OCI-LY1 (cell line): ENCODE results near the gene TMEM100.

ENCODE experiments used
- H2AFZ ChIP-seq: fragments of 200-600 bp; sonication (generic), shearing (Covaris generic); 2 replicates; pipeline ENCODE4 v1.6.0; 2014; ENCODE audit warnings: antibody characterized with exemption, mild to moderate bottlenecking, low read length
- H3F3A ChIP-seq: fragments of 200-600 bp; sonication (generic), shearing (Covaris generic); 2 replicates; pipeline ENCODE4 v1.6.0; 2014; ENCODE audit warnings: mild to moderate bottlenecking, antibody characterized with exemption, low read length, moderate library complexity; ENCODE audit not compliant: insufficient read depth
- H3K27ac ChIP-seq: fragments of 200-600 bp; sonication (generic); 2 replicates; pipeline ENCODE4 v1.5.1; 2014; ENCODE audit warnings: low read length, mixed run types, mild to moderate bottlenecking, low read depth; ENCODE audit not compliant: poor library complexity, severe bottlenecking
- H3K27me3 ChIP-seq: fragments of 200-600 bp; sonication (generic); 2 replicates; pipeline ENCODE4 v1.6.0; 2014; ENCODE audit warnings: antibody characterized with exemption, mild to moderate bottlenecking, low read length, moderate library complexity; ENCODE audit not compliant: insufficient read depth
- H3K36me3 ChIP-seq: fragments of 200-600 bp; sonication (generic); 2 replicates; pipeline ENCODE4 v1.6.1; 2014; ENCODE audit warnings: mild to moderate bottlenecking, antibody characterized with exemption, low read length, moderate library complexity, mixed read lengths; ENCODE audit not compliant: insufficient read depth
- H3K4me1 ChIP-seq: fragments of 200-600 bp; sonication (generic); 2 replicates; pipeline ENCODE4 v1.5.1; 2014; ENCODE audit warnings: mild to moderate bottlenecking, low read length, moderate library complexity; ENCODE audit not compliant: insufficient read depth, severe bottlenecking
- H3K4me2 ChIP-seq: fragments of 200-600 bp; sonication (generic), shearing (Covaris generic); 2 replicates; pipeline ENCODE4 v1.6.1; 2014; ENCODE audit warnings: low read length
- H3K4me3 ChIP-seq: fragments of 200-600 bp; sonication (generic); 2 replicates; pipeline ENCODE4 v1.5.1; 2014; ENCODE audit warnings: low read length, low read depth, mild to moderate bottlenecking, mixed read lengths; ENCODE audit not compliant: poor library complexity, severe bottlenecking
- H3K79me2 ChIP-seq: fragments of 200-600 bp; shearing (Covaris generic); 2 replicates; pipeline ENCODE4 v1.6.1; 2016; ENCODE audit warnings: mixed run types, low read length, mixed read lengths; ENCODE audit not compliant: insufficient read depth
- H3K9ac ChIP-seq: fragments of 200-600 bp; sonication (generic), shearing (Covaris generic); 2 replicates; pipeline ENCODE4 v1.6.1; 2014; ENCODE audit warnings: mild to moderate bottlenecking, low read length, mixed read lengths
- H3K9me2 ChIP-seq: fragments of 200-600 bp; sonication (generic), shearing (Covaris generic); 2 replicates; pipeline ENCODE4 v1.6.1; 2014; ENCODE audit warnings: low read depth, mild to moderate bottlenecking, low read length, mixed read lengths
- H3K9me3 ChIP-seq: fragments of 200-600 bp; shearing (Covaris generic); 2 replicates; pipeline ENCODE4 v1.6.1; 2014; ENCODE audit warnings: low read length, mixed read lengths
- H4K20me1 ChIP-seq: fragments of 200-600 bp; sonication (generic), shearing (Covaris generic); 2 replicates; pipeline ENCODE4 v1.6.0; 2016; ENCODE audit warnings: mild to moderate bottlenecking, low read length; ENCODE audit not compliant: insufficient read depth
- EZH2 ChIP-seq: fragments of 200-600 bp; sonication (generic), shearing (Covaris generic); IDR thresholded peaks from 2 replicates; pipeline ENCODE4 v1.8.0; 2017; ENCODE audit warnings: borderline replicate concordance, mixed run types, mild to moderate bottlenecking, antibody characterized with exemption, low read length, moderate library complexity, mixed read lengths
- TF ChIP-seq, protein P1 (sequence below): fragments of 200-600 bp; sonication (generic), shearing (Covaris generic); IDR thresholded peaks from 2 replicates; pipeline ENCODE4 v1.5.1; 2017; ENCODE audit warnings: mild to moderate bottlenecking, antibody characterized with exemption, low read length, moderate library complexity, mixed read lengths

The TMEM100 gene

DNA sequence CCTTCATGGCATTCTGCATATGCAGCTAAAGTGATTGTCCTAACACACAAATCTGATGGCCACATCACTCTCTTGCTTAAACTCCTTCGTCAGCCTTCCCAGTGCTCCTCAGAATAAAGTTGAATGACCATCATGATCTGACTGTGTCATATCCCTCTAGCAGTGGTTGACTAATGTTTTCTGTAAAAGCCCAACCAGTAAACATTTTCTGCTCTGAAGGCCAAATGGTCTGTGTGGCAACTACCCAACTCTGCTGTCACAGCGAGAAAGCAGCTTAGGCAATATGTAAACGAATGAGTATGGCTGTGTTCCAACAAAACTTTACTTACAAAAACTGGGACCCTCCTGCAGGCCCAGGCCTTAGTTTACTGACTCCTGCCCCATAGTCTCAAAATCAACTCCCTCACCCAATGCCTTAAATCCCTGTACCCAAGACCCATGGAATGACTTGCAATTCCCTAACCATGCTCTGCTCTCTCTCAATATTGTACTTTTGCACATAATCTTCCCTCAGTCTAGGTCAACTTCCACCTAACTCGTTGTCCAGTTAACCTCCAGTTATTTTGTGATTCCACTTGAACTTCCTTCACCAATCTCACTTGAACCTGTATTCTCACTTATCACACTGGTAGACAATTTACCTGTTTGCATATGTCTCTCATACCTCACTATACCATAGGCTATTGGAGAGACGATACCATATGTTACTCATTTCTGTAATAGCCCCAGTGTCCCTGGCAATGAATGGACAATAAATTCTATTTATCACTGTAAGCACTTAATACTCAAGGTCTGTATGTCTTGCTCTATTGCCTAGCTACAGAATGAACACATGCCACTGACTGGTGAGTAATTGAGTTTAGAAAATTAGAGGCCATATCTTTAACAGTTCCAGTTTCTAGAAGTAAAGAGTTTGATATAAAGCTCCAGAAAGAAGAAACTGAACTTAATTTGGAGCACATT, 29.1 kb downstream of the TMEM100 start:
- no peaks in the 10 kb centered on the region for H4K20me1 ChIP-seq
- H3K9ac ChIP-seq: no peak overlapping the region
- no peaks in the 10 kb centered on the region for H3K9me3 ChIP-seq
- H3K4me3 ChIP-seq: no peak overlapping the region
- H3K9me2 ChIP-seq: no peaks in the 10 kb centered on the region
- no peak for TF ChIP-seq EZH2
- TF ChIP-seq, protein P1, sequence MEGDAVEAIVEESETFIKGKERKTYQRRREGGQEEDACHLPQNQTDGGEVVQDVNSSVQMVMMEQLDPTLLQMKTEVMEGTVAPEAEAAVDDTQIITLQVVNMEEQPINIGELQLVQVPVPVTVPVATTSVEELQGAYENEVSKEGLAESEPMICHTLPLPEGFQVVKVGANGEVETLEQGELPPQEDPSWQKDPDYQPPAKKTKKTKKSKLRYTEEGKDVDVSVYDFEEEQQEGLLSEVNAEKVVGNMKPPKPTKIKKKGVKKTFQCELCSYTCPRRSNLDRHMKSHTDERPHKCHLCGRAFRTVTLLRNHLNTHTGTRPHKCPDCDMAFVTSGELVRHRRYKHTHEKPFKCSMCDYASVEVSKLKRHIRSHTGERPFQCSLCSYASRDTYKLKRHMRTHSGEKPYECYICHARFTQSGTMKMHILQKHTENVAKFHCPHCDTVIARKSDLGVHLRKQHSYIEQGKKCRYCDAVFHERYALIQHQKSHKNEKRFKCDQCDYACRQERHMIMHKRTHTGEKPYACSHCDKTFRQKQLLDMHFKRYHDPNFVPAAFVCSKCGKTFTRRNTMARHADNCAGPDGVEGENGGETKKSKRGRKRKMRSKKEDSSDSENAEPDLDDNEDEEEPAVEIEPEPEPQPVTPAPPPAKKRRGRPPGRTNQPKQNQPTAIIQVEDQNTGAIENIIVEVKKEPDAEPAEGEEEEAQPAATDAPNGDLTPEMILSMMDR: no peak
- H3K79me2 ChIP-seq: no peaks in the 10 kb centered on the region
- no peak overlapping the region for H2AFZ ChIP-seq
- no peaks in the 10 kb centered on the region for H3K27me3 ChIP-seq
- H3F3A ChIP-seq: no peaks in the 10 kb centered on the region
- H3K4me1 ChIP-seq: no peaks in the 10 kb centered on the region
- no peak overlapping the region for H3K27ac ChIP-seq
- H3K36me3 ChIP-seq: no peaks in the 10 kb centered on the region
- no peak overlapping the region for H3K4me2 ChIP-seq

DNA sequence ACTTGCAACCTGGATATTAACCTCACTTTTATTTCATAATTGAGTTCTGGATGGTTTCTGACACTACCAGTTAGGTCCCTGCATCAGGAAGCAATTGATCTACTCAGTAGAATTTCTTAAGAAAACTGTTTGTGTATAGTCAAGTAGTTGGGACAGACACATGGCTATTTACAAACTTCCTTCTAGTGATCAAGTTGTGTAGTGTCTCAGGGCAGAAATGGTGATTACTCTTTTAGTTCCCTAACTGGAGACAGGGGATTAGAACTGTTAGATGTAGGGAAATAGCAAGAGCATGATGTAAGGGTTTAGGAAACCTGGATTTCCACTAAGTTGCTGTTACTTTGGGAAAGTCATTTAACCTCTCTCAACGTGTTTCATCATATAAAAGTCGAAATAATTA, 30.4 kb downstream of the TMEM100 start:
- Histone ChIP-seq H3K27ac (no peak overlapping the region), H3F3A (no peaks in the 10 kb centered on the region), H3K9me3 (no peaks in the 10 kb centered on the region), H3K79me2 (no peaks in the 10 kb centered on the region), H3K9ac (no peak overlapping the region), H3K9me2 (no peaks in the 10 kb centered on the region), H4K20me1 (no peaks in the 10 kb centered on the region), H3K27me3 (no peaks in the 10 kb centered on the region), H2AFZ (no peak overlapping the region), H3K36me3 (no peaks in the 10 kb centered on the region), H3K4me1 (no peaks in the 10 kb centered on the region), H3K4me2 (no peak overlapping the region), H3K4me3 (no peak overlapping the region)
- TF ChIP-seq, protein P1: no peak

DNA sequence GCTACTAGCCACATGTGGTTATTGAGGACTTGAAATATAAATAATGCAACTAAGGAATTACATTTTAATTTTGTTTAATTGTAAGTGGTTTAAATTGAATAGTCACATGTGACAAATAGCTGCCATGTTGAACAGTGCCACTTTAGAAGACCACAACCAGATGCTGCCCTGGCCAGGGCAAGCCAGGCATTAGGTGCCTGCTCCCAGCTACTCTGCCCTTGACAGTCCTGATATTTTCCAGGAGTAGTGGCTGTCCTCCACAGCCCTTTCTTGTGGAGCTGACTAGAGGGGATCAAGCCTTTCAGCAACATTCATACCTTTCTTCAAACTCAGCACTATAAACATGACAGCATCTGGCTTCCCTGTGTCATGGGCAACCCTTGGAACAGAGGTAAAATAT, 31.0 kb downstream of the TMEM100 start:
- Histone ChIP-seq H3K27me3 (no peaks in the 10 kb centered on the region), H3K27ac (no peak overlapping the region), H3K4me2 (no peak overlapping the region), H4K20me1 (no peaks in the 10 kb centered on the region), H3K9ac (no peak overlapping the region), H3F3A (no peaks in the 10 kb centered on the region), H2AFZ (no peak overlapping the region), H3K4me3 (no peak overlapping the region), H3K9me2 (no peaks in the 10 kb centered on the region), H3K79me2 (no peaks in the 10 kb centered on the region), H3K4me1 (no peaks in the 10 kb centered on the region), H3K9me3 (no peaks in the 10 kb centered on the region), H3K36me3 (no peaks in the 10 kb centered on the region)
- TF ChIP-seq, protein P1: no peak
- TF ChIP-seq EZH2: no peak
